AG09309 (cell line): ENCODE results near the gene ORC3.

Experiments used
- DNase-seq: peaks from one replicate; pipeline ENCODE4 v3.0.0-alpha.2; 2010; ENCODE audit warnings: low read depth
- H3K4me3 ChIP-seq: 2 replicates; pipeline ENCODE4 v1.5.1; 2011; ENCODE audit warnings: mild to moderate bottlenecking, low read depth, low read length, moderate library complexity; ENCODE audit not compliant: control insufficient read depth
- CTCF ChIP-seq: IDR thresholded peaks from 2 replicates; pipeline ENCODE4 v1.5.1; 2011; ENCODE audit warnings: mild to moderate bottlenecking, low read depth, low read length, inconsistent platforms; ENCODE audit not compliant: insufficient read depth, control insufficient read depth; ENCODE audit errors: missing control alignments

The ORC3 gene

DNA sequence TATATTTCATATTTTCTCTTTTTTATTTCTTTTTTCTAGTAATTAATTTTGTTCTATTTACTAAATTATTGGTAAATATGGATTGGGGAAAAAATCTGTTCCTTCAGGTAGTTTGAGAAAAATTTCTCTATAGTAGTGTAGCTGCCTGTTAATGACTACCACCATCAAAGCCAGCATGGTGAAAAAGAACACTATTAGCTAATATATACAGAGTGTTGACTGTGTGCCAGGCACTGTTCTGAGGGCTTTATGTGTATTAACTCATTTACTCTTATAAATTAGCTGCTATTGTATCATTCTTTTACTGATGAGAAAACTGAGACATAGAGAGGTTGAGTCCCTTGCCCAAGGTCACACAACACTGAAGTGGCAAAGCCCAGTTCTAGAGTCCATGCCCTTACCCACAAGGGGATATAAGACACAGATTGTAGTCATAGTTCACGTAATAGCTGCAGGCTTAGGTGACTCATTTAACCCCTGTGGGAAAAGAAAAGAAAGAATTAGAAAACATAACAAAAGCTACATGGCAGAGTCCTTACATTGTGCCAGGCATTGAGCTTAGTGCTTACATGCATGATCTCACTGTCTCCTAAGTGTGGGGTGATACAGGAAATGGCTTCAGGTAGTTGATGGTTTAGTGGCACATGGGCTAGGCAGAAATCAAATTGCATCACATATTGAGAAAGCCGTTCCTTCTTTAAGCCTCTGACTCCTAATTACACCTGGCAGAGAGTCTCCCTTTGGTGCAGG lies 124.3 kb downstream of the ORC3 start:
- H3K4me3 ChIP-seq, result no peak overlapping the region
- no peak for DNase-seq
- TF ChIP-seq CTCF, result no peak
